Fibroblast of villous mesenchyme (primary cell): ENCODE data around the gene DST. TPM values are rescaled to one million over a fixed set of nuclear protein-coding genes. Genes with fewer than 3 reads are reported as not detected.

Experiments
- DNase-seq: peaks from one replicate; pipeline ENCODE4 v3.0.0-alpha.2; 2010; ENCODE audit warnings: low read depth
- H3K4me3 ChIP-seq: 2 replicates; pipeline ENCODE4 v1.5.1; 2011; ENCODE audit warnings: low read depth, mild to moderate bottlenecking, low read length
- total RNA-seq: library from RNA; depleted of rRNA; stranded (reverse); fragments of >200 nt; gene quantifications from 2 replicates; pipeline ENCODE4 v1.2.3, GENCODE V29; 2012
- TF ChIP-seq, protein P1 (sequence below): IDR thresholded peaks from 2 replicates; pipeline ENCODE4 v1.5.1; 2012; ENCODE audit warnings: low read depth, mild to moderate bottlenecking, low read length; ENCODE audit not compliant: insufficient read depth

The DST gene
- total RNA-seq, 1 donor, result 509 TPM

- TF ChIP-seq, protein P1, sequence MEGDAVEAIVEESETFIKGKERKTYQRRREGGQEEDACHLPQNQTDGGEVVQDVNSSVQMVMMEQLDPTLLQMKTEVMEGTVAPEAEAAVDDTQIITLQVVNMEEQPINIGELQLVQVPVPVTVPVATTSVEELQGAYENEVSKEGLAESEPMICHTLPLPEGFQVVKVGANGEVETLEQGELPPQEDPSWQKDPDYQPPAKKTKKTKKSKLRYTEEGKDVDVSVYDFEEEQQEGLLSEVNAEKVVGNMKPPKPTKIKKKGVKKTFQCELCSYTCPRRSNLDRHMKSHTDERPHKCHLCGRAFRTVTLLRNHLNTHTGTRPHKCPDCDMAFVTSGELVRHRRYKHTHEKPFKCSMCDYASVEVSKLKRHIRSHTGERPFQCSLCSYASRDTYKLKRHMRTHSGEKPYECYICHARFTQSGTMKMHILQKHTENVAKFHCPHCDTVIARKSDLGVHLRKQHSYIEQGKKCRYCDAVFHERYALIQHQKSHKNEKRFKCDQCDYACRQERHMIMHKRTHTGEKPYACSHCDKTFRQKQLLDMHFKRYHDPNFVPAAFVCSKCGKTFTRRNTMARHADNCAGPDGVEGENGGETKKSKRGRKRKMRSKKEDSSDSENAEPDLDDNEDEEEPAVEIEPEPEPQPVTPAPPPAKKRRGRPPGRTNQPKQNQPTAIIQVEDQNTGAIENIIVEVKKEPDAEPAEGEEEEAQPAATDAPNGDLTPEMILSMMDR, result no peak
- H3K4me3 ChIP-seq, result no peak overlapping the region
- DNase-seq, result no peak
Observed at GRCh38 chr6:56657354-56657753, 14.7 kb upstream of the DST start.

GRCh38 chr6:56656466-56656865 is 13.8 kb upstream of the DST start:
- TF ChIP-seq, protein P1, result no peak

GRCh38 chr6:56655996-56656395 is 13.3 kb upstream of the DST start:
- DNase-seq, result peak; percentile 48
- no peak overlapping the region for H3K4me3 ChIP-seq
- TF ChIP-seq, protein P1, result no peak

More at GRCh38 chr6:56656466-56656865, 13.8 kb upstream of the DST start:
- no peak overlapping the region for H3K4me3 ChIP-seq
- DNase-seq, result no peak

GRCh38 chr6:56655249-56655648 is 12.6 kb upstream of the DST start:
- no peak overlapping the region for H3K4me3 ChIP-seq
- DNase-seq, result no peak
- TF ChIP-seq, protein P1, result no peak

DNA sequence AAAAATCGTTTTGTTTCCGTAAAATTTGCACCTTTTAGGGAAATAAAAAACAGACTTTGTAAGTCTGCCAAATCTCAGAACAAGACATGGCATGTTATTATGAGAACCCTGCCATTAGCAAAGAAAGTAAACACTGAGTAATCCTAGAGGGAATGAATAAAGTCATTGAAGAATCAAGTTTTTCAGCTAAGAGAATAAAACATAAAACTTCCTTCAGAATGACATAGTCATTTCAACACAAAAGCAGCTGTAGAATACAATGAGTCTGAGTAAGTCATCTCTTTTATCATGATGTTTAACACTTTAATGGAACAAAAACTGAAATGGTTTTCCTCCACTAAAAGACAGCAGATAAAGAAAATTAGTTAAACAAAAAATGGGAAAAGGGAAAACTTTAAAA is 10.3 kb upstream of the DST start:
- TF ChIP-seq, protein P1, result no peak
- no peak overlapping the region for H3K4me3 ChIP-seq
- DNase-seq, result peak; percentile 71

GRCh38 chr6:56652231-56652630 is 9.5 kb upstream of the DST start:
- TF ChIP-seq, protein P1, result no peak
- DNase-seq, result no peak
- no peak overlapping the region for H3K4me3 ChIP-seq

GRCh38 chr6:56650191-56650590 is 7.5 kb upstream of the DST start:
- TF ChIP-seq, protein P1, result no peak
- no peak for DNase-seq
- H3K4me3 ChIP-seq, result no peak overlapping the region
